K562 treated with DMSO at 1 percent for 4 hours (cell line): ENCODE measurements around the gene METTL18. TPM values are rescaled to one million over a fixed set of nuclear protein-coding genes. Genes with fewer than 3 reads are reported as not detected.

Experiments
- total RNA-seq: library from RNA; unstranded; fragments of 300-600 nt; gene quantifications from 2 replicates; pipeline ENCODE4 v1.2.3, GENCODE V29; 2022; ENCODE audit not compliant: insufficient read depth

Gene METTL18
- total RNA-seq = 3.3 and 4.4 TPM in 2 replicates

DNA sequence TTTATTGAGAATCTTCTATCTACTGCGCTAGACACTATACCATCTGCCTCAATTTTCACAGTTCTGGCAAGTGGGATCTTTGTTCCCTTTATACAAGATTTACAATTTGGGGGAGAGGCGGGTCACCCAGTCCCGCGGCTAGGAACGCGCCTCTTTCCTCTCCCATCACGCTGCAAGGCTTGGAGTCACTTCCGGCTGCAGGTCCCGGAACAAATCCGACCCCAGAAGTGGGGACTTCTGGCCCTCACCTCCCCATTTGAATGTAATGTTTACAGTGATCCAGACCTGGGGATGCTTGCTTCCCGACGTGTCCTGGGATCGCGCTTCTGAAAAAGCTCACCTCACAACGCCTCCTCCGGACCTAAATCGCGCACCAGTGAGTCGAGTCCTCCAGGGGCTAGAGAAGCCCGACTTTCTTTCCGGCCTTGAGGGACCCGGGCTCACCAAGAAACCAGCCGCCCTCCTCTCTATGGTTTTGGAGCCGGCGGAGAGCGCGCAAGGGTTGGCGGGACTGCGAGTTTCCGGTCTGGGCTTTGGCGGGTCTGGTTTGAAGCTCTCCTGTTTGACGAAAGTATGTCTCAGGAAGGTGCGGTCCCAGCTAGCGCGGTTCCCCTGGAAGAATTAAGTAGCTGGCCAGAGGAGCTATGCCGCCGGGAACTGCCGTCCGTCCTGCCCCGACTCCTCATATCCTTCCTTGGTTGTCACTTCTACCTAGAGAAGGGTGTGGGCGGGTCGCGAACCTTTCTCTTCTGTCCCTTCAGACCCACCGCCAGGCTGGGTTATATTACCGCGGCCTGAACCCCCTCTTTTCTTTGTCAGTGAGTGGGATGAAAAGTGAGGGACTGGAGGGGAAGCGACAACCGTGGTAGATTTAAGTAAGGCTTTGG lies at the start of gene METTL18:
Gene METTL18, minus strand, starts transcription at position 378 of the 887 bp plus-strand sequence. CDS start 1,212 bp downstream, outside the sequence.

Other genes starting within 250 kb of the METTL18 start
- not detected in 2 replicates for gene F5, start 208.4 kb downstream of the METTL18 start, total RNA-seq
- not detected in 2 replicates for gene SELP, start 164.8 kb downstream of the METTL18 start, total RNA-seq
- gene SELL, start 83.3 kb downstream of the METTL18 start, total RNA-seq = not detected in 2 replicates
- gene SELE, start 60.8 kb downstream of the METTL18 start, total RNA-seq = not detected in 2 replicates
- gene SCYL3, start 99.0 kb upstream of the METTL18 start, total RNA-seq = 3.8 and 4.8 TPM in 2 replicates